Mesenteric fat pad (tissue), 1 donor: Measurements from ENCODE around the gene PDYN. TPM values are rescaled to one million over a fixed set of nuclear protein-coding genes. Genes with fewer than 3 reads are reported as not detected.

Experiments
- DNase-seq: peaks from one replicate; pipeline ENCODE4 v3.0.0-alpha.2; 2020; ENCODE audit warnings: low spot score
- total RNA-seq: library from RNA; stranded (reverse); fragmentation: NEBNext Ultra II Directional; extraction: Animal tissue kit (Norgen Biotek cat#: 25700); gene quantifications from one replicate; pipeline ENCODE4 v1.2.1, GENCODE V29; 2021
- donor health status: DM: yes; HTN: yes; CAD: no.

The PDYN gene
- total RNA-seq, 1 donor from 2014 or later = not detected

DNA sequence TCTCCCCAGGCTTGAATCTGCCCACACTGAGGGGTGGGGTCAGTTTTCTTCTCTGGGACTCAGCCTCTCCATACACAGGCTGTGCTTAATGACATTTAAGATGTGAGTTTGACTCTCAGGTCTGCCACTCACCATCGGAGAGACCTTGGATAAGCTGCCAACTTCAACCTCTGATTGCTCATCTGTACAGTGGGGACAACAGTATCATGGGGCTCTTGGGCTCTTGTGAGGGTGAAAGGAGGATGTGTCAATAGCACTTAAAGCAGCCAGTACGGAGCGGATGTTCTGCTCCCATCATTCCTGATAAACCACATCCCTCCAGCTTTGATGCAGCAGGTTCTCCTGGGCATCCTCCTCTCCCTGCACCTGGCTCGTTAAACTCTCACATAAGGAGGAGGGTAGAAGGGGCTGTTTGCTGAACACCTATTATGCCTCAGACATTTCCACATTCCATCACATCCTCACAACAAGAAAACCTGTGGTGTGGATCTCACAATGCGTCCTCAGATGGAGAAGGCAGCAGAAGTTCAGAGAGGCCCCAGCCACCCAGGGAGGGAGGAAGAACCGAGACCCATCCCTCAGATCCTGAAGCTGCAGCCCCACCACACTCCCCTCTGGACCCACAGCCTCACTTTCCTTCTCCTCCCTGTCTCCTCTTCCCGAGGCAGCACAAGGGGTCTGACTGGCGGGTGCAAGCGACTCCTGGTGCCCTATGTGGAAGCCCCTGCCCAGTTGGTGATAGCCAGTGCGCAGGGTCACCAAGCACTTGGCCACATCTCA lies 1.9 kb upstream of the PDYN start:
- no peak for DNase-seq

DNA sequence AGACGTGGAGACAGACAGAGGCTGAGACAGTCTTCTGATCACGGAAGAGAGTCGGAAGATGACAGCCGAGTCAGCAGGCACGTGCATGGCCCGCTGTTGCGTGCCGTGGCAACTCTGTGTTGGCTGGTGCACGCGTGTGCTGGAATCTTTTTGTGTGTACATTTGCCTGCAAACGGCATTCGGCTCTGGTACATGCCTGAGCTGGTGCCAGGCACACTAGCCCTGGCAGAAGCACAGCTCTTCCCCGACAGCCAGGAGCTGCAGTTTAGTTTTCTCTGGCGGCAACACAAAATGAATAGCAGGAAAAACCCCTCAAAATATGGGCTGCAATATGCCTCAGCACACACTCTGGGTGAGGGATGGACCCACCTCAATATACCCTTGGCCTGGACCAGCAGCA lies 769 bp upstream of the PDYN start:
- DNase-seq = no peak

DNA sequence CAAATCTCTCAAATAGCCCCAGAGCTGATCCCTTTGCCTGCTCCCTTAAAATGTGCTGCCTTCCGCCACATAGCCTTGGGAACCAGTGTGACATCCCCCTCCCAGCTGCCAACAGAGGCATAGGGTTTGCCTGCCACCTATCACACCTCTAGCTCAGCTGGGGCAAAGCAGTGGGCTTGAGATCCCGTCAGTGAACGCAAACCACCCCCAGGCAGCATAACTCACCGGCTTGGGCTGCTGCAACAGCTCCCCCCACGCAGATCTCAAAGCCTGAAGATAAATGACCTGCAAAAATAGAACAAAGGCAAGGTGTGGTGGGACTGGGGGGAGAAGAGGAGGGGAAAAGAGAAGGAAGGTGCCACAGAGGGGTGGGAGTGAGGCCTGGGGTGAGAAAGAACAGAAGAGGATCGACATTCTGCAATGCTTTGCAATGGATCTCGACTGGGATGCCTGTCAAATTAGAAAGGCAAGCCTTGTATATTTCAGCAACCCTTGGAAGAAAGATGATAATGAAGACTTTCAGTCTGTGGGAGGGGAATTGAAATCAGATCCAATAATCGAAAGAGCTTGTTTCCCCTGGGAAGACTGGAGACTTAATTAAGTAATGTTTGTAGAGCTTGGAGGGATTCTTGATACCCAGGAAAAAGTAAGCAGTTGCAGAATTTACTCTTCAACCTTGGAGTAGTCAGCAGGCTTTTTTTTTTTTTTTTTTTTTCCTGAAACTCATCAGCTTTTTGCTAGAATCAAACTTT lies 1.3 kb downstream of the PDYN start:
- no peak for DNase-seq

DNA sequence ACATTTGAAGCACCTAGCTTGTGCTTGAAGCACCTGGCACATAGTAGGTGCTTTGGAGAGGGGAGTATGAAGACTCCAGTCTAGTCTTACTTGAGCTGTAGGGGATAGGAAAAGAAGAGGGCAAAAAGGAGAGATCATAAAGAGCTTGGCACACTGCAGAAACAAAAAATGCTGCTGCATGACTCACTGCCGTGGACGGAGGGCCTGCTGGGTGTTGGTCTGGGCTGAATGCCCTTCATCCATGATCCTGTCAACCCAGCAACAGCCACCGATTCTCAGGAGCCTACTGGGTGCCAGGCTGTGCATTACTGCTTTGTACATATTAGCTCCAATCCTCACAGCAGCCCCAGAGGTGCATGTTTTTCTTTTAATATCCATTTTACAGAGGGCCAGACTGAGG lies 6.0 kb downstream of the PDYN start:
- no peak for DNase-seq

DNA sequence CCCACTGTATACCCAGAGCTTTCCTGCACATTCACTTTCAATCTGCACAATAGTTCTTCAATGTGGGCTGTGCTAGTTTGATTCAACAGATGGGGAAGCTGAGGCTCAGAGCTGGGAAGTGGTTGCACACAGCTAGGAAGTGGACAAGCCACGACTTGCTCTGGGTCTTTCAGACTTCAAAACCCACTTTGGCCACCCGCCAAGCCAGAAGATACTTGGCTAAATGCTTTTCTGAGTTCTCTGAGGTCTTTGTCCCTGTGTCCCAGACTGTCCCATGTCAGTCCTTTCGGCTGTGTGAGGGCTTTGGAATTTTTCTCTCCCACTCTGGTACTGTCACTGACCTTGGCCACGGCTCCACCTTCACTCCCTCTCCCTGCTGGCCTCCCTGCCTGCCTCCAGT lies 10.6 kb downstream of the PDYN start:
- no peak for DNase-seq

DNA sequence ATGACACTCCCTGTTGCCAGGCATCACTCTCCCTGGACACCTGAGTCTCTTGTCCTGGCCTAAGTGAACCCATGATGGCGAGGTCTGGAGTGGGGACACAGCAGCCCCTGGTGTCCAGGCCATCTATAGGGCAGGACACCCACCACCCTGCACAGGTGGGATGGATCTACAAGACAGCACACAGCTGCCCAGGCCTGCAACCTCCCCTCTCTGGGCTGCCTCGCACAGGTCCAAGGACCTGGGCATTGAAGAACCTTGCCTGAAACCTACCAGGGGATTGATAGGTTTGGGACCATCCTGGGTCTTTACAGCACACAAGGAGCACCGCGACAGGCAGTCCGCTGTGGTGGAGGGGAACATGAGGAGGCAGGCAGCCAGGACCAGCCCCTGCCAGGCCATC lies 11.2 kb downstream of the PDYN start:
- no peak for DNase-seq

DNA sequence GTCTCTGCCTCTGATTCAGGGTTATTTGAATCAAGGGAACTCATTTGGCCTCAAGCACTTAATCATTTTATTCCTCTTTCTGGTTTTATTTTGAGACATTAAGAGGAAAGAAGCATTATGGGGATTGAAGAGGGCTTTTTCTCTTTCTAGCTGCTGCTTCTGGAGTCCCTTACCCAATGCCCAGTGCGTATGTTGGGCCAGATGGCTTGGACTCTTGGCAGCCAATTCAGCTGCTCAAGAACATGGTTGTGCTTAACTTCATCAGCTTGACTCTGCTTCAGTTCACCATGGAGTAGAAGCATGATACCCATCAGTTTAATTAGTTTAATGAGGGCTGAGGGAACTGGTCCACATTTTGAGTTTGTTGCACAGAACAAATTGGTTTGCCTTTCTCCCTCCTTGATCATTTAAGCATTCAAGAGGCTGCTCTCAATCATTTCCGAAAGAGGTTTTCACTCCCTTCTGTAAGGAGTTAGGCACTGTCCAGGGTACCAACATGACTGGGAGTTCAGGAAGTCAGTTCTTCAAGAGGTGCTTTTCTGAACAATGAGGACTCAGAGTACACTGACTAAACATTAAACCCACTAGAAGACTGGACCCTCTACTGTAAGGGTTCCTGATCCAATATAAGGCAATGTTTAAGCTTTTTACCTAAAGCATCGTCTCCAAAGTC lies 14.6 kb downstream of the PDYN start:
- DNase-seq = no peak

DNA sequence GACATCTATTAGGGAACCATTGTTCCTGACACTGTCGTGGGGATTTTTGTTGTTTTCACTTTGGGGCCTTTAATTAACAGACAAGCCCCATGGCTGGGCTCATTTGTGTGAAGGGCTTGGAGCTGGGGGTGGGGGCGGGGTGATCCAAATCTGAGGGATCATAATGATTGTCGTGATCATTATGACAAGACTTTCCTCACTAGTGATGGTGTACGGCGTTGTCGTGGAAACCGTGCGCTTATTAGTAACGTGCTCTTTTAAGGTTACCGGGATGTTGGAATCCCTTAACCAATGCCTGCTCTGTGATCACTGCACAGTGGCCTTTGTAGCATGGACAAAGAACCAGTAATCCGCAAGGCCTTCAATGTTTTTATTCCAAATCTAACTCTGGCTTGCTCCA lies 18.6 kb downstream of the PDYN start:
- DNase-seq = no peak

DNA sequence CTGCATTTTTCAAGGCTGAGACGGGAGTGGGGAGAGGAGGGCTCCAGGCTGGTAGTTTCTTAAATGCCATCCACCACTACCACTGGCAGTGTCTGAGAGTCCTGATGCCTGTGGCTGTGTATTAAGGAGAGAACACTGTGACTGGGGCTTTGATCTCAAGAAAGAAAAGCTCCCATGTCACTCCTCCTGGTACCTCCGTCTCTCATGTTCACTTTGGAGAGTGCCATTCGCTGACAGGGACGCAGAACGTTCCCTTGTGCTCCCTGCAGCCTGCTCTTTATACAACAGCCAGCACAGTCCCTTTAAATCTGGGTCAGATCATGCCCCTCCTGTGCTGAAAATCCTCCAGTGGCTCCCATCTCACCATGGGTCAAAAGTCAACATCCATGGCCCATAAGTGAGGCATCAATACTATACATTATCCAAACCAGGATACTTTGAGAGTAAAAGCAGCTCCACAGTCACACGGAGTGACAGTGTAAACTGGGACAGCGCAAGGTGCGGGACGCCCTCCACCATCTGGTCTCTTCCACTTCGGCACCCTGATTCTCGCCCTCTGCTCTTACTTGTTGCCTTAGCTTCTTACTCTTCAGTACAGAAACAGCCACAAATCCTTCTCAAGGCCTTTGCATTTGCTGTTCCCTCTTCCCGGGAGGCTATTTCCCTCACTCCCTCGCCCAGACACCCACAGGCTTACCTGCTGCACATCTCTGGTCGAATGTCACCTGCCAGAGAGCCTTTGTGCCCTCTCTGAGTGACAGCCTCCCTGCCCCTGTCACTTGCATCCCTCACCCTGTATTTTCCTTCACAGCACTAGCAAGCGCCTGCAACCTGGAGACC lies 20.0 kb downstream of the PDYN start:
- DNase-seq = peak; percentile 59

DNA sequence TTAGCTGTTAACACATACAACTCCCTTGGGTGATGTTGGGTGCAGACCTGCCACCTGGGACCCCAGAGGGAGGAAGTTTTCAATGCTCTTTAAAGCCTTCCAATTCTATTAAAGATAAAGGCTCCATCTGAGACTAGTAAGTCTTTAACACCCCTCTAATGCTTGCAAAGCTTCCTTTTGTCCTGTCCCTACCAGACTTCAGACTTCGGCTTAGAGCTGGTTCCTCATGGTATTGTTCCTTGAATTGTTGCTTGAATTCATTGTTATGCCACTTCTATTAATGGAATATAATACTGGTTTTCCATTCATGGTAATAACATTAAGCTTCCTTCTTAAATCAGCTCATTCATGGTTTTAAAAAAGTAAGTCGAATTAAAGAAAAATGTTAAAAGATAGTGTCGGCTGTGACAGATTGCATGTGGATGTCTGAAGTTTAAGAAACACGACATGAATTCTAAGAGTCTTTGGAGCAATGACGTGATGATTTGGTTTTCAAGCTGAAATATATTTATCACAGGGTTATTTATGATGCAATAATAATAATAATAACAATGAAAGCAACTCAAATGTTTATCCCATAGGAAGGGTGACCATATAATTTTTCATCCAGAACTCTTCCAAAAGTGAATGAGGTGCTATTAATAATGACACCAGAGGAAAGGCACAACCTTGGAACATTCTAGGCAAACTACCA lies 21.8 kb downstream of the PDYN start:
- DNase-seq = peak; percentile 5

DNA sequence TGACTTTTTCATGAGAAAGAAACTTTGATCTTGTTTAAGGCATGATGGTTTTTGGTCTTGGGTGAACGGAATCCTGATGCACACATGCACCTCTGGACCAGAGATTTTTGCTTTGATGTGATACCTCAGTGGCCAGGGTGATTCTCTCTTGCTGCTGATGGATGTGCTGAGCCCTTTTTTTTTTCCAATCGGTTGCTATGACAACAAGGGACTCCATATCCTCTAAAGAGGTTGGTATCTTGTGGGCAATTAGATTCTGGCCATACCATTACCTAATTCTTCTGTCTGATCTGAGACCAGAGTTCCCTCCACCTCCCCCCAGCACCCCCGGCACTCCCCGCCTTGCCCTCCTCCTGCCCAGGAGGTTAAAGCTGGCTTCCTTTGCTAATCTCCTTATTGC lies 24.9 kb downstream of the PDYN start:
- DNase-seq = peak; percentile 11

DNA sequence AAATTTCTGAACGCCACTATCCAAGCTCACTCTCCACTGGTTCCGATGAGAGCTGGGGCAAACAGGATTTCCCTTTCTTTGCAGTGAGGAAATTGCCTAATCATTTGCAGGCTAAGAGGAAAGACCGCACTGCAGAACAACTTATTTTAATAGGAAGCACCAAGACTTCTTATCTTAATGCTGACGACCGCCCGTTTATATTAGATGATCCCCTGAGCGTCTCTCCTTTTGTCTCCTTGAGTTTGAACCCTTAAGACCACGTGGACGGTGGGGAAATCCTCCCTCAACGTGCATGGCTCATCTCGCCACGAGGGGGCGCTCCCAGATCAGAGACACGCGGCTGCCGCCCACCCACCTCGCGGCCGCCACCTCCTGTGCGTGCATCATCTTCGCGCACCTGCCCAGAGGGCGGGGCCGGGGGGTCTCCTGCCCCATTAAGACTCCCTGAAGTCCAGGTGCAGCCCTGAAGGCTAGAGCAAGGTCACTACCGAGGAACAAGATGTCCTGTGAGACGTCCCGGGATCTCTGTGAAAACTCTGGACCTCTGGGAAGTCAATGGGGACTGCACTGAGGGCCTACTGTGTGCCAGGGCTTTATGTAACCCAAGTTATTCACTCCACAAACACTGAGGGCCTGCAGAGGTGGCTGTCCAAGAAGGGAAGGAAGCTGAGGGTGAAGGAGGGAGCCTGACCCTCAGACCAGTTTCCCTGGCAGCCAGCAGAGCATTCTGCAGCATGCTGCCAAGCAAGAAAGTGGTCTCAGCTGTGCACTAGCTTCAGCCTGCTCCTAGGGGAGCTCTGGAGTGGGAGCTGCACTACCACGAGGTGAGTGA lies 28.1 kb downstream of the PDYN start:
- DNase-seq = peak; percentile 92

DNA sequence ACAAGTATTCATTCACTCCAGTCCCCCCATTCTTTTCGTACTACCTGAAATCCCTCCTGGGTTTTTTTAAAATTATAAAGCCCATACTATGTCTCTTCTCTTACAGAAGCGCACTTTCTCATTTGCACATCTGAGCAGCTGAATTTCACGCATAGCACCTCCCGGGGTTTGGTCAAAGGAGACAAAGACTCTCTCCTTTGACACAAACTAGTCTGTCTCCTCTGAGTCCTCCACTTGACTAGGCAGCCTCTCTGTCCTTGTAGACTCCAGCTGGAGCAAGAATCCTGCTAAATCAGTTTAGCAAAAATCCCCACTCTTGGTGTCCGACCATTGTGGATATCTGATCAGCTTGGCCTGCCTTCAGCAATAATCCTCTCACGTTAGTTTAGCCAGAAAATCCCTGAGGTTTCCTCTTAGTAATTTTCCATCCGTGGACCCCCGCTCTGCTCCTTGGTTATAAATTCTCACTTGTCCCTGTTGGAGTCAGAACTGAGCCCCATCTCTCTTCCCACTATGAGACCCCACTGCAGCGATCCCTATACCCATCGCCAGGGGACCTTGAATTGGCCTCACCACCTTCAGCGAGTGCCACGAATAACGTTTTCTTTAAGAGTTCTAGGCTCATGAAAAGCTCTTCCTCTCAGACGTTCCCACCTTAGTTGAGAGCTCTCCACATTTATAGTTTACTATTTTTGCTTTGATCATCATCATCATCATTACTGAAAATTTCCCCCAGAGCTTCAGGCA lies 29.0 kb downstream of the PDYN start:
- peak; percentile 4 for DNase-seq

DNA sequence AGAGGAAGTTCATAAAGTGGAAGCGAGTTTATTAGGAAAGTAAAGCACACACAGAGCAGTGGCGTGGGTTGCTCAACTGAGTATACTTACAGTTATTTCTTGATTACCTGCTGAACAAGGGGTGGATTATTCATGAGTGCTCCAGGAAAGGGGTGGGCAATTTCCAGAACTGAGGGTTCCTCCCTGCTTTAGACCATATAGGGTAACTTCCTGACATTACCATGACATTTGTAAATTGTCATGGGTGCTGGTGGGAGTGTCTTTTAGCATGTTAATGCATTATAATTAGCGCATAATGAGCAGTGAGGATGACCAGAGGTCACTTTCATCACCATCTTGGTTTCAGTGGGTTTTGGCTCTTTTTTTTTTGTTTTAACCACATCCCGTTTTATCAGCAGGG lies 29.8 kb downstream of the PDYN start:
- no peak for DNase-seq

DNA sequence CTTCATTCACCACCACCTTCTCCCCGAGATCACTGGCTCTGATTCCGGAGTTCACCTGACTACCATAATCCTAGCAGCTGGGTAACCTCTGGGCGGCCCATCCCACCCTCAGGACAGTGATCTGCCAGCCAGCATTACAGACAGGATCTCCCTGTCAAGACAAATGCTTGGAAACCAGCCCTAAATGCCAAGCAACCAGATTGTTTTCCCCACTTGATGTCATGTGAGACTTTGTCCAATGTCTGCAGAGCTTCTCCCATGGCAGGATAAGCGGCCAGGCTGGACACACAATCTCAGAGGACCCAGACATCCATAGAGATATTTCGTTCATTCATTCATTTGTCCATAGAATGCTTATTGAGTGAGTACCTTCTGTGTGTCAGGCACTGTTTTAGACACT lies 32.5 kb downstream of the PDYN start:
- DNase-seq = no peak

DNA sequence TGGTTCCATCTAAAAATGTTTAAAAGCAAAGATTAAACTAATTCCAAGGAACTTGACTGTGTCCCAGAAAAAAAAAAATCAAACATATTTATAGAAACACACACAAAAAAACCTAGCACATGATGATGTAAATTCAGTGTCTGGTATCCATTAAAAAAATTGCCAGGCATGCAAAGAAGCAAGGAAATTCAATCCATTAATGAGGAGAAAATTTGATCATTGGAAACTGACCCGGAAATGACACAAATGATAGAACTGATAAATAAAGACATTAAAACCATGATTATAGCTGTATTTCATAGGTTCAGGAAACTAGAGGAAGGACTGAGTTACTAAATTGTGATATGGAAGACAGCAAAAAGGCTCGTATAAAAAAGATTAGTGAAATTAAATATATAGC lies 34.7 kb downstream of the PDYN start:
- DNase-seq = no peak

DNA sequence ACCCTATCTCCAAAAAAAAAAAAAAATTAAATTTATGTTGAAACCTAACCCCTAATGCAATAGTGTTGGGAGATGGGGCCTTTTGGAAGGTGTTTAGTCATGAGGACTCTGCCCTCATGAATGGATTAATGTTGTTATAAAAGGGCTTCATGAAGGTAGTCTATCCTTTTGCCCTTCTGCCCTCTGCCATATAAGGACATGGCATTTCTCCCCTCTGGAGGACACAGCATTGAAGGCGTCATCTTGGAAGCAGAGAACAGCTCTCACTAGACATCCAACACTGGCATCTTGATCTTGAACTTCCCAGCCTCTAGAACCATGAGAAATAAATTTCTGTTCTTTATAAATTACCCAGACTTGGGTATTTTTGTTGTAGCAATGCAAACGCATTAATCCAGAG lies 35.4 kb downstream of the PDYN start:
- DNase-seq = no peak

DNA sequence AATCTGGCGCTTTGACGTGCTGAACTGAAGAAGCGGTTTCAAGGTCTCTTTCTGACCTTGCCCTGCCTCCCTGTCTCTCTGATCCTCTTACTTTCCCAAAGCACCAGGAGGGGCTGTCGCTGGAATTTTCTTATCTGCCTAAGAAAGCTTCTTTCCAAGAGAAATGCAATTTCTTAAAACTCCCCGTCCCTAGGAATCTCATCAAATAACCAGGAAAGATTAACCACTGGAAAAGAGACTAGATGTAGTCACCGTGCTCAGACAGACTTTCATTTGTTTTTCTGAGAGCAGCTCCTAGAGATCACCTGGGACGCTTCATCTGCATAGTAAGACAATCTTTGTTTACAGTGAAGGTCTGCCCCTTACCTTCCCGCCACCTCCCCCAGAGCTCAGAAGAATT lies 38.6 kb downstream of the PDYN start:
- DNase-seq = peak; percentile 1

DNA sequence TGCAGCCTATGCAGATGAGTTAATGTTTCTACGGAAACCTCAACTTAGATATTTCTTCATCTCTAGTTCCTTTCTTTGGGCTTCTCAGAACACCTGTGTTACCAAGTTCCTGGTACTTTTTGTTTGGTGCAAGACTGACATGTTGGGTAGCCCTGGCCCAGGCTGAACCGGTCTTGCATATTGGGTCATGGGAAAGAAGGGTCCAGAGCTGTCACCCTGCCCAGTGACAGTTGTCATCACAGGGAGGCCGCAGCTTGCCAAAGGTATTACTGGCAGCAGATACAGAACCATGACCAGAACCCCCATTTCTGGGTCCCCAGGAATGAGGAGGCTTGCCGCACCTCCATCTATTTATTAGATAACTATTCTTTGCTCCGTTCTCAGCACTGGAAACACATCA lies 40.2 kb downstream of the PDYN start:
- DNase-seq = peak; percentile 79
